ENCODE data around the gene PIP4K2A.
"Not testable (repeated sequence)": the region's sequence is repeated elsewhere in the genome, so short reads cannot be mapped to it uniquely, and the experiment has no call there.

The PIP4K2A gene

GRCh38 chr10:22720667-22721066, 6.3 kb upstream of the PIP4K2A start:
- no peak for DNase-seq (ENCODE audit: low read depth)
- H3K4me3 ChIP-seq (ENCODE audit: low read depth, low read length), result no peak overlapping the region
- TF ChIP-seq CTCF (IDR thresholded peaks at IDR 0.05; ENCODE audit: low read depth, low read length, missing control alignments), result no peak
- in situ Hi-C loops (cut with HindIII; ENCODE audit: low sequenced_read_pairs), result no loop called here

- H3K4me3 ChIP-seq (ENCODE audit: low read depth, low read length), result no peak overlapping the region
- in situ Hi-C loops (cut with HindIII; ENCODE audit: low sequenced_read_pairs), result no loop called here
- TF ChIP-seq CTCF (IDR thresholded peaks at IDR 0.05; ENCODE audit: low read depth, low read length, missing control alignments), result no peak
These were observed 5.1 kb upstream of the PIP4K2A start for GRCh38 chr10:22719406-22720042.

GRCh38 chr10:22718659-22719058, 4.3 kb upstream of the PIP4K2A start:
- in situ Hi-C loops (cut with HindIII; ENCODE audit: low sequenced_read_pairs); H3K4me3 ChIP-seq (ENCODE audit: low read depth, low read length); DNase-seq (ENCODE audit: low read depth): not testable (repeated sequence)

More at GRCh38 chr10:22719406-22720042, 5.1 kb upstream of the PIP4K2A start:
- DNase-seq (ENCODE audit: low read depth), result no peak

- H3K4me3 ChIP-seq (ENCODE audit: low read depth, low read length), result no peak overlapping the region
- no peak for DNase-seq (ENCODE audit: low read depth)
- in situ Hi-C loops (cut with HindIII; ENCODE audit: low sequenced_read_pairs), result no loop called here
- no peak for TF ChIP-seq CTCF (IDR thresholded peaks at IDR 0.05; ENCODE audit: low read depth, low read length, missing control alignments)
These were observed 3.4 kb upstream of the PIP4K2A start for GRCh38 chr10:22717728-22718127.

GRCh38 chr10:22716943-22717342, 2.6 kb upstream of the PIP4K2A start:
- no peak for DNase-seq (ENCODE audit: low read depth)
- TF ChIP-seq CTCF (IDR thresholded peaks at IDR 0.05; ENCODE audit: low read depth, low read length, missing control alignments), result no peak
- in situ Hi-C loops (cut with HindIII; ENCODE audit: low sequenced_read_pairs), result no loop called here
- H3K4me3 ChIP-seq (ENCODE audit: low read depth, low read length), result no peak overlapping the region

- in situ Hi-C loops (cut with HindIII; ENCODE audit: low sequenced_read_pairs), result no loop called here
- no peak overlapping the region for H3K4me3 ChIP-seq (ENCODE audit: low read depth, low read length)
- DNase-seq (ENCODE audit: low read depth), result no peak
- TF ChIP-seq CTCF (IDR thresholded peaks at IDR 0.05; ENCODE audit: low read depth, low read length, missing control alignments), result no peak
These were observed 880 bp upstream of the PIP4K2A start for GRCh38 chr10:22715290-22715625.

GRCh38 chr10:22713853-22714478, 412 bp downstream of the PIP4K2A start:
- peak overlapping the region; percentile 89 for H3K4me3 ChIP-seq (ENCODE audit: low read depth, low read length)
- in situ Hi-C loops (cut with HindIII; ENCODE audit: low sequenced_read_pairs), result no loop called here
- no peak for TF ChIP-seq CTCF (IDR thresholded peaks at IDR 0.05; ENCODE audit: low read depth, low read length, missing control alignments)
- DNase-seq (ENCODE audit: low read depth), result no peak
